ENCODE results near the gene PRDM10. TPM values are rescaled to one million over a fixed set of nuclear protein-coding genes. Genes with fewer than 3 reads are reported as not detected.

Gene PRDM10
- total RNA-seq, 1 experiment from 2014 or later: 9.2 TPM

DNA sequence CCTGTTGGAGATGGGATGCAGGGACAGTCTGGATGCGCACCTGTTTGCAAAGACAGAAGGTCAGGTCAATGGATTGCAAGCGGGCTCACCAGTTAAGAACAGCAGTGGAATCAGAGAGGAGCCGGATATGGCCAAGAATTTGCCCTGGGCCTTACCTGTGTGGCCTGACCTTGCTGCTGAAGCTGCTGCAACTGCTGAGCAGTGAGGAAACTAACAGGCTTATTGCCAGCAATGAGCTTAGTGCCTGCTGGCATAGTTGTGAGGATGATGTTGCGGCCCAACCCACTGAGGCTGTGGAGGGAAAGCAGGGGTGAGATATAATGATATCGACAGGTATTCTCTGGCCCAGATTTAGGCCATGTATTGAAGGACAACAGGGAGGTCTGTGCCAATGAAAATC lies 137.8 kb downstream of the PRDM10 start:
- ChIA-PET POLR2A (no interaction called here), RAD21 (ENCODE audit: low non-redundant PET in 1 of 2, low total read pairs in 2 of 2, uncharacterized antibody in 2 of 2, unreplicated experiment in 2 of 2) (no interaction called here), CTCF (no interaction called here)
- Histone ChIP-seq H3K4me3 (replicated peaks in 1 of 2; ENCODE audit: low read depth in 1 of 2, low read length in 2 of 2) (no peak overlapping the region), H3K9me3 (ENCODE audit: control insufficient read depth in 1 of 2, insufficient read depth in 1 of 2, low read depth in 1 of 2, low read length in 2 of 2) (no peaks in the 10 kb centered on the region), H4K20me1 (ENCODE audit: insufficient read depth) (no peaks in the 10 kb centered on the region), H3K9me2 (ENCODE audit: insufficient read depth) (no peaks in the 10 kb centered on the region), H2AFZ (ENCODE audit: low read depth, low read length, poor library complexity, severe bottlenecking) (no peak overlapping the region), H3K36me3 (ENCODE audit: control insufficient read depth in 1 of 2, insufficient read depth in 2 of 2, low read length in 2 of 2) (peaks cover 29 to 34% of the 10 kb centered on the region in 2 experiments), H3K4me2 (ENCODE audit: low read length) (no peak overlapping the region), H3K9ac (ENCODE audit: low read length) (no peak overlapping the region), H3K27ac (ENCODE audit: low read depth, low read length) (no peak overlapping the region), H3K27me3 (ENCODE audit: insufficient read depth, low read length) (no peaks in the 10 kb centered on the region), H3K79me2 (ENCODE audit: insufficient read depth, low read length) (no peaks in the 10 kb centered on the region), H3K4me1 (ENCODE audit: control insufficient read depth in 1 of 2, insufficient read depth in 2 of 2, low read length in 2 of 2) (peaks cover 15 to 16% of the 10 kb centered on the region in 2 experiments)
- no peak for TF ChIP-seq SRF (IDR thresholded peaks at IDR 0.05; ENCODE audit: low read depth)
- no peak for TF ChIP-seq ELF1 (IDR thresholded peaks at IDR 0.05; ENCODE audit: borderline replicate concordance, low read depth)
- TF ChIP-seq CEBPB (IDR thresholded peaks at IDR 0.05; ENCODE audit: low read depth): no peak
- TF ChIP-seq JUND (IDR thresholded peaks at IDR 0.05): no peak
- no peak for TF ChIP-seq EZH2phosphoT487 (IDR thresholded peaks at IDR 0.05; ENCODE audit: borderline replicate concordance)
- TF ChIP-seq, protein P1, sequence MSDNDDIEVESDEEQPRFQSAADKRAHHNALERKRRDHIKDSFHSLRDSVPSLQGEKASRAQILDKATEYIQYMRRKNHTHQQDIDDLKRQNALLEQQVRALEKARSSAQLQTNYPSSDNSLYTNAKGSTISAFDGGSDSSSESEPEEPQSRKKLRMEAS (IDR thresholded peaks at IDR 0.05): no peak
- no peak for TF ChIP-seq RAD21 (IDR thresholded peaks at IDR 0.05; ENCODE audit: low read depth)
- no peak for TF ChIP-seq ZNF274 (IDR thresholded peaks at IDR 0.05; ENCODE audit: low read depth, low read length)
- TF ChIP-seq SIN3A (IDR thresholded peaks at IDR 0.05; ENCODE audit: low read depth): no peak
- TF ChIP-seq YY1 (IDR thresholded peaks at IDR 0.05; ENCODE audit: extremely low read depth, insufficient replicate concordance, low read depth, low read length): no peak
- TF ChIP-seq POLR2A (IDR thresholded peaks at IDR 0.05; ENCODE audit: borderline replicate concordance, extremely low read depth, insufficient read depth, insufficient read length): no peak
- no peak for TF ChIP-seq EZH2 (IDR thresholded peaks at IDR 0.05)
- TF ChIP-seq, protein P2, sequence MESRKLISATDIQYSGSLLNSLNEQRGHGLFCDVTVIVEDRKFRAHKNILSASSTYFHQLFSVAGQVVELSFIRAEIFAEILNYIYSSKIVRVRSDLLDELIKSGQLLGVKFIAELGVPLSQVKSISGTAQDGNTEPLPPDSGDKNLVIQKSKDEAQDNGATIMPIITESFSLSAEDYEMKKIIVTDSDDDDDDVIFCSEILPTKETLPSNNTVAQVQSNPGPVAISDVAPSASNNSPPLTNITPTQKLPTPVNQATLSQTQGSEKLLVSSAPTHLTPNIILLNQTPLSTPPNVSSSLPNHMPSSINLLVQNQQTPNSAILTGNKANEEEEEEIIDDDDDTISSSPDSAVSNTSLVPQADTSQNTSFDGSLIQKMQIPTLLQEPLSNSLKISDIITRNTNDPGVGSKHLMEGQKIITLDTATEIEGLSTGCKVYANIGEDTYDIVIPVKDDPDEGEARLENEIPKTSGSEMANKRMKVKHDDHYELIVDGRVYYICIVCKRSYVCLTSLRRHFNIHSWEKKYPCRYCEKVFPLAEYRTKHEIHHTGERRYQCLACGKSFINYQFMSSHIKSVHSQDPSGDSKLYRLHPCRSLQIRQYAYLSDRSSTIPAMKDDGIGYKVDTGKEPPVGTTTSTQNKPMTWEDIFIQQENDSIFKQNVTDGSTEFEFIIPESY (IDR thresholded peaks at IDR 0.05; ENCODE audit: extremely low read depth, insufficient replicate concordance, low read length): no peak
- TF ChIP-seq ZFX (IDR thresholded peaks at IDR 0.05): no peak
- no peak for TF ChIP-seq SP1 (IDR thresholded peaks at IDR 0.05; ENCODE audit: low read depth)
- TF ChIP-seq CBX3 (IDR thresholded peaks at IDR 0.05; ENCODE audit: low read depth): no peak
- TF ChIP-seq POLR2AphosphoS5 (IDR thresholded peaks at IDR 0.05; ENCODE audit: low read depth, low read length): no peak
- TF ChIP-seq, protein P3, sequence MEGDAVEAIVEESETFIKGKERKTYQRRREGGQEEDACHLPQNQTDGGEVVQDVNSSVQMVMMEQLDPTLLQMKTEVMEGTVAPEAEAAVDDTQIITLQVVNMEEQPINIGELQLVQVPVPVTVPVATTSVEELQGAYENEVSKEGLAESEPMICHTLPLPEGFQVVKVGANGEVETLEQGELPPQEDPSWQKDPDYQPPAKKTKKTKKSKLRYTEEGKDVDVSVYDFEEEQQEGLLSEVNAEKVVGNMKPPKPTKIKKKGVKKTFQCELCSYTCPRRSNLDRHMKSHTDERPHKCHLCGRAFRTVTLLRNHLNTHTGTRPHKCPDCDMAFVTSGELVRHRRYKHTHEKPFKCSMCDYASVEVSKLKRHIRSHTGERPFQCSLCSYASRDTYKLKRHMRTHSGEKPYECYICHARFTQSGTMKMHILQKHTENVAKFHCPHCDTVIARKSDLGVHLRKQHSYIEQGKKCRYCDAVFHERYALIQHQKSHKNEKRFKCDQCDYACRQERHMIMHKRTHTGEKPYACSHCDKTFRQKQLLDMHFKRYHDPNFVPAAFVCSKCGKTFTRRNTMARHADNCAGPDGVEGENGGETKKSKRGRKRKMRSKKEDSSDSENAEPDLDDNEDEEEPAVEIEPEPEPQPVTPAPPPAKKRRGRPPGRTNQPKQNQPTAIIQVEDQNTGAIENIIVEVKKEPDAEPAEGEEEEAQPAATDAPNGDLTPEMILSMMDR (IDR thresholded peaks at IDR 0.05 in 2 of 3, conservative IDR thresholded peaks at IDR 0.05 in 1 of 3; ENCODE audit: borderline replicate concordance in 1 of 3, insufficient read depth in 1 of 3, low read depth in 2 of 3, low read length in 2 of 3): no peak
- no peak for TF ChIP-seq TCF7L2 (IDR thresholded peaks at IDR 0.05; ENCODE audit: borderline replicate concordance, extremely low read depth, insufficient read depth, insufficient read length)
- ATAC-seq (no peak), DNase-seq (ENCODE audit: low read depth, low spot score) (no peak)
- intact Hi-C loops (cut with micrococcal nuclease): no loop called here
- no TSS peak for BruUV-seq (replicated peaks)
